ENCODE data around the gene TESPA1.
A peak's percentile ranks its signal among the peaks of the same experiment; 100 is the strongest.
"Not testable (repeated sequence)": the region's sequence is repeated elsewhere in the genome, so short reads cannot be mapped to it uniquely, and the experiment has no call there.

The TESPA1 gene

GRCh38 chr12:54984658-54985376, at the start of gene TESPA1:
TSS of gene TESPA1 (minus strand) at chr12:54984762. CDS start at chr12:54974562, 10,200 bp downstream.
- DNase-seq (ENCODE audit: low read depth in 2 of 2): peak; percentile 61 to 72

- DNase-seq (ENCODE audit: low read depth in 2 of 2): no peak
Observed at GRCh38 chr12:55034218-55034617, 49.7 kb upstream of the TESPA1 start.

DNA sequence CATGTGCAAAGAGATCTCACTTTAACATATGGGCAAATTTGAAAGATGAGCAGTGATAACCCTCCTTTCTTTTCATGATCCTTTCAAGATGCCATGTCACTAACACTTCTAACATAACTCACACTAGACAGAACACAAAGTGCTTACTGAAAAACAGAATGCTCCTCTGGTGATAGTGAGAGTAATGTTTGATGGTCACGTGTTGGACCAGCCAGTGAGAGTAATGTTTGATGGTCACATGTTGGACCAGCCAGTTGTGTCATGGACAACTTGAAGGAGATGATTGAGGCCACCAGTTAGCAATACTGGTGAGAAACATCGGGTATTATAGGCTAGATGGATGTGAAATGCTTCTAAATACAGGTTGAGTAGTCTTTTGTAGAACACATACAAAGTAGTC, 40.9 kb upstream of the TESPA1 start:
- no peak for DNase-seq (ENCODE audit: low read depth in 2 of 2)

DNA sequence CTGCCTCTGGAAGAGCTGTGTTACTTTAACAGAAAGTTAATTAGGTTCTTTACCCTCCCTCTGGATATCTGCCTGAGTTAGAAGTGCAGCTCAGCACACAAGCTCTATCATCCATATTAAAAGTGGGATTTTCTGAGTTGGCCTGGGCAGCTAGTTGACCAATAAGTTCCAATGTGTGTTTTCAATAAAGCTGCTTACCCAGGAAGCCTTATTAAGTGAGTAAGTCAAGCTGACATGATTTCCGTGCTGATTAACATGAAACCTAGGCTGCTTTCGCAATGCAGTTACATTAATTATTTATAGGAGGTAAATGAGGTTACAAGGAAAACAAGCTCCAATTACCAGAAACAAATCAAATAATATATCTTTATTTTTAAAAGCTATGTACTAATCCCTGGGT, 40.0 kb upstream of the TESPA1 start:
- DNase-seq (ENCODE audit: low read depth in 2 of 2): no peak

DNA sequence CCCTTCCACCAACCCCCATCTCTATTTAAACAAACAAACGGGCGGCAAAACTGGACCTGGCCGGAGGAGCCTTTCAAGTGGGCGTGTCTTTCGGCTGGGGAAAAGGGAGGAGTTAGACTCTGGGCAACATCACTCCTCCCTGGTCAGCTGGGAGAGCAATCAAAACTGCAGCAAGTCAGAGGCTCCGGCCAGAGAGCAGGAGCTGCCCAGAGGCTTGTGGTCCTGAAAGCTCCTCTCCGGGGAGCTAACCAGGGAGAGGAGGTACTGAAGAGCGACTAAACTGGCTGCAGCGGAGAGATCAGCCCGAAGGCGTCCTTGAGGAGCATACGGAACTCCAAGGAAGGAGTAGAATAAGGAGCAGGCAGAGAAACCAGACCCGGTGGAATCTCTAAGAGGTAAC, 35.2 kb upstream of the TESPA1 start, which contains the start of gene NEUROD4:
NEUROD4 (plus strand) TSS at position 191 of the 400 bp plus-strand sequence. CDS start 6,466 bp downstream, outside the sequence.
- no peak for DNase-seq (ENCODE audit: low read depth in 2 of 2)

- no peak for DNase-seq (ENCODE audit: low read depth in 2 of 2)
Observed at GRCh38 chr12:55017416-55017925, 32.9 kb upstream of the TESPA1 start.

- no peak for DNase-seq (ENCODE audit: low read depth in 2 of 2)
Observed at GRCh38 chr12:55008944-55009585, 24.5 kb upstream of the TESPA1 start.

- no peak for DNase-seq (ENCODE audit: low read depth in 2 of 2)
Observed at GRCh38 chr12:55002355-55002754, 17.8 kb upstream of the TESPA1 start.

DNA sequence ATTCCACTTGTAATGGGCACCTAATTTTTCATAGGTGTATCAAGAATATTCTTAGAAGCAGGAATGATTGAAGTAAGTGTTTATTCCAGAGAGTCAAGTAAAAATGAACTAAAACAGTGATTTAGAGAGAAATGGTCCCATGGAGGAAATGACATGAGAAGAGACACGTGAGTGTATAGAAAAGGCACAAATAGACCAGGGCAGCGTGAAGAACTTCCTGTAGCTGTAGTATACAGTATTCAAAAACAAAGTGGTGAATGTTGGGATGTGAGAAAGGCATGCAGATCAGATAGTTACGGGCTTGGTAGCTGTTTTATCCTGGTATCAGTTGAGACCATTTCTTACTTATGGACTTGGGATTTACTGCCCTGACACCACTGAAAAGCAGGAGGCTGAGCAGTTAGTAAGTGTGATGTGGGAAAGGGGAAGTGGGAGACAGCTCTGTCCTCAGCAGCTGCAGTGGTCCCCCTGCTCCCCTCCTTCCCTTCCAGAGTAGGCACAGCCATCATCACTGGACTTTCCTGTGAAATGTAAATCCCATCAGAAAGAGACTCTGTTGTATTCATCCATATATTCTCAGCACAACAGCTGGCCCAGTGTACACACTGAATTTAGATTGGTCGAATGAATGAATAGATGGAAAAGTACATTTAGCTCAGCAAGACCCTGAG, 16.8 kb upstream of the TESPA1 start:
- DNase-seq (ENCODE audit: low read depth in 2 of 2): no peak

GRCh38 chr12:54998958-54999510, 14.5 kb upstream of the TESPA1 start:
- no peak for DNase-seq (ENCODE audit: low read depth in 2 of 2)

DNA sequence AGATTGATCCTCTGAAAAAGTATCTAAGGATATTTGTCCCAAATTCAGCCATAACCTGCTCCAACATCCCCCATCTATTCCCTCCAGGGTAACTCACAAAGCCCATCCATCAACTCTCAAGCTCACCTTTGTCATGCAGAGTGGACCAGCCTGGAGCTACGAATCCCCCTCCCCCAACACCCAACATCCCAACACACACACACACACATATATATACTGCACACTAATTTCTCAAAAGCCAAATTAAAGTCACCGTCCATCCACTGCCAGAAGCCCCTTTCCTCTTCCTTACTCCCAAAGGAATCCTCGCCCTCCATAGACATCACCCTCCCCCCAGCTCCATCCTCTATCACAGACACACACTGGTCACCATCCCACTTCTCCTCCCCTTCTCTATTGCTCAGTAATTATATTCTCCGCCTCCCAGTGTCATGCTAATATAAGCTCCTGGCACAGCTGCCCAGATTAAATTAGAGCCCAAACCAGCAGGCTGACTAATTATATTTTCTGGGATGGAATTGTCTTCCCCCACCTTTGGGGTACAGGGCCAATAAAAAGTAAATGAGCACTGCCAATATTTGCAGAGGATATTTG, 13.5 kb upstream of the TESPA1 start:
- DNase-seq (ENCODE audit: low read depth in 2 of 2): no peak

- no peak for DNase-seq (ENCODE audit: low read depth in 2 of 2)
Observed at GRCh38 chr12:54996205-54996604, 11.6 kb upstream of the TESPA1 start.

- DNase-seq (ENCODE audit: low read depth in 2 of 2): peak; percentile 17 to 31
Observed at GRCh38 chr12:54993181-54993835, 8.7 kb upstream of the TESPA1 start.

GRCh38 chr12:54991991-54992375, 7.4 kb upstream of the TESPA1 start:
- DNase-seq (ENCODE audit: low read depth in 2 of 2): no peak

DNA sequence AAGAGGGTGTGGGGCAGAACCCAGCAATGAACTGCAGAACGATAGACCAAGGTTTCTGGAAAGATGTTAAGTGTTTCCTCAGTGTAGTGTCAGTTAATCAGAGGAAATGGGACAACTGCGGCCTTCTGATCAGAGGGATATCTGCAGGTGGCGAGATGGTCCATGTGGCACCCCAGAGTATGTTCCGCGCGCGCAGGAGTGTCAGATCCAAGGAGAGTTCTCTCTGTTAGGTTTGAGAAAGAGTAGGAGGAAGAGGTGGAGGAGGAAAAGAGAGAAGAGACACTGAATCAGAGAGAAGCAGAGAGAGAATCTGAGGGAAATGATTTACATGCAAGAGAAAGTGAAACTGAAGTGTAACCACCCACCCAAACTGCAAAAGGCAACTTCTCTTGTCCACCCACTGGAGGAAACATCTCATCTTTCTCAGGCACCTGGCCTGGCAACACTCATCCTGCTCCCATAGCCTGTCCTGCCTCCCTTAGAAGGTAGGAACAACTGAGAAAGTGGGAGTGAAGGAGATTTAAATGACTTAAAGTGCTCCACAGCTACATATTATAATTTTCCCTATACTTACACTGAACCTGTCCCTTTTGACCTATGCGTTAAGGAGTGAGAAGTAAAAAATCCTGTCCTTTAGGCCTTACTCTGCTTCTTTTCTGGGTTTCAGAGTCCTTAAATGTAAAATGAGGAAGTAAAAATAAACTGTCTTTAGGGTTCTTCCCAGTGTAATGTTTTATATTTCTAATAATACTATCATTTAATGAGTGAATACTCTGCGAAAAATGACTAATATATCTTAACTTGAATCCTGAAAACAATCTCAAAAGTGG, 6.8 kb upstream of the TESPA1 start:
- peak in 1 of 2 donors; percentile 34 for DNase-seq (ENCODE audit: low read depth in 2 of 2)

- DNase-seq (ENCODE audit: low read depth in 2 of 2): no peak
Observed at GRCh38 chr12:54989829-54990228, 5.3 kb upstream of the TESPA1 start.

- DNase-seq (ENCODE audit: low read depth in 2 of 2): no peak
Observed at GRCh38 chr12:54988402-54989054, 4.0 kb upstream of the TESPA1 start.

GRCh38 chr12:54987611-54988231, 3.2 kb upstream of the TESPA1 start:
- no peak for DNase-seq (ENCODE audit: low read depth in 2 of 2)

GRCh38 chr12:54986773-54987172, 2.2 kb upstream of the TESPA1 start:
- DNase-seq (ENCODE audit: low read depth in 2 of 2): not testable (repeated sequence)

Data from activated CD4-positive, alpha-beta T cell treated with anti-CD3 and anti-CD28 coated beads for 24 hours (primary cell).